ENCODE measurements around the gene SLC26A11.

- TF ChIP-seq POLR2A (IDR thresholded peaks at IDR 0.05; ENCODE audit: low read length) = no peak
- TF ChIP-seq GATA1 (IDR thresholded peaks at IDR 0.05; ENCODE audit: low read depth, low read length) = no peak
Observed at GRCh38 chr17:80196652-80197051, 23.6 kb upstream of the SLC26A11 start.

All from erythroblast (primary cell).